ENCODE data around the gene ANKRD24.

- TF ChIP-seq CTCF (tag by site-specific recombination; IDR thresholded peaks at IDR 0.05) = no peak
- TF ChIP-seq ZNF398 (tag by site-specific recombination; IDR thresholded peaks at IDR 0.05) = no peak
- no peak for TF ChIP-seq BCL11B (tag by site-specific recombination; IDR thresholded peaks at IDR 0.05; ENCODE audit: low read depth)
- no peak for TF ChIP-seq ZNF146 (tag by site-specific recombination; IDR thresholded peaks at IDR 0.05)
Measured at GRCh38 chr19:4177146-4177545, 5.3 kb upstream of the ANKRD24 start.
